Dendritic cell treated with granulocyte-macrophage colony-stimulating factor and Interleukin-4, amounts not matched to agents 40 ng/mL and 50 ng/mL, for 4 days (primary cell): ENCODE results near the gene ZNF521.

Experiments
- H3K27ac Mint-ChIP-seq: one replicate; pipeline ENCODE4 v1.8.0; 2022; ENCODE audit warnings: mild to moderate bottlenecking, mixed read lengths
- H3K27me3 Mint-ChIP-seq: one replicate; pipeline ENCODE4 v1.8.0; 2022; ENCODE audit warnings: mild to moderate bottlenecking, mixed read lengths
- H3K36me3 Mint-ChIP-seq: one replicate; pipeline ENCODE4 v1.8.0; 2022; ENCODE audit warnings: low read depth, mixed read lengths
- H3K4me1 Mint-ChIP-seq: one replicate; pipeline ENCODE4 v1.8.0; 2022; ENCODE audit warnings: low read depth, mixed read lengths
- H3K4me3 Mint-ChIP-seq: one replicate; pipeline ENCODE4 v1.8.0; 2022; ENCODE audit warnings: mild to moderate bottlenecking, moderate library complexity, mixed read lengths
- H3K9me3 Mint-ChIP-seq: one replicate; pipeline ENCODE4 v1.8.0; 2022; ENCODE audit warnings: mixed read lengths
- intact Hi-C: fragments of 100-400 bp; cut with micrococcal nuclease; formaldehyde crosslinking; loops from one replicate; pipeline ENCODE4 v1.15.0; 2022

Gene ZNF521

DNA sequence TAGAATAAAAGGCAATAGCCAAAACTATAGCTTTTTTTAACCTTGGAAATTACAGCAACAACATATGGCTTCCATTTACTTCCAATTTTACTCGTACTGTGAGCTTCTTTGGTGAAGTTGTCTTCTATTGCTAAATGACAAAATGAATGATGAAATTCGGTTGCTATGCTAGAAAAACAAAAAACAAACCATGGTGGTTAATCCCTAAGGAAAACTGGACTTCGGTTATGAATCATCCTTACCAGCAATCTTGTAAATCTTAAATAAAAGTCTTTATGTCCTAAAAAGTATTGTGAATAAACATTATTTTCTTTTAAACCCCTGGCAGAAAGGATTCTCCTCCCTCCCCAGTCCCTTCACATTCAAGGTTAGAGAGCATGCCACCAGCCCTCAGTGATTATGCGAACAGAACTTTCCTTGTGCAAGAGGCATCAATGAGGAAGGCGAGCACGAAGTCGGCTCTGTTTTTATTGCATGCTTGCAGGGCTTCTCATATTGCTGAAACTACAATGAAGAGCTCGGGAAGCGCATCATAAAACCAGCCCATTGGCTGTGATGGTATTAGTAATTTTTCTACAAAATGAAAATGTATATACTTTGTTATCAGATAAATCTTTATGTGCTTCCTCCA lies 62.9 kb downstream of the ZNF521 start:
- Mint-ChIP-seq H3K4me3 (no peak overlapping the region), H3K27me3 (no peaks in the 10 kb centered on the region), H3K4me1 (no peaks in the 10 kb centered on the region), H3K27ac (no peak overlapping the region), H3K9me3 (no peaks in the 10 kb centered on the region), H3K36me3 (no peaks in the 10 kb centered on the region)
- intact Hi-C loops, result no loop called here

DNA sequence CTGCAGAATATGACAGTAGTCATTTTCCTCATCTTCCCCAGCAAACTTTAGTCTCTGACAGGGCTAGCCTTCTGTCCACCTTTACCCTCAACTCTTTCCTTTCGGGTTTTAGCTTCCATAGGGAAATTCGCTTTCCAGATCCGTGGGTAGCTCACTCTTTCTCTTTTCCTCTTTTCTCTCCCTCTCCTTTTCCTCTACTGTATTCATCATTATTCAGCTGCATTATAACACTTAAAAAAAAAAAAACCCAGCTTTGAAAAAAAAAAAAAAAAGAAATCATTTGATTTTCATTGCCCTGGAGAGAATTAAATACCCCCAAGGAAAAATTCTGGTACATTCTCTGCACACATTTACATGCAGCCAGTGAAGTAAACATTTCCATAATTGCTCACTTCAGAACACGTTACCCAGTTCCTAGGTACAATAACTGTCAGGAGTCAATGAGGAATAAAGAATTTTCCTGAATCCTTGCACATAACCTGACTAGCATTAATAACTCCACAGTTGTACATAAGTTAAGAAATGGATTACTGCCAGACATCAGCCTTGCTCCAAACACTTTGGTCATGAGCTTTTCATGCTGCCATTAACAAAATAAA lies 63.5 kb downstream of the ZNF521 start:
- no peaks in the 10 kb centered on the region for H3K9me3 Mint-ChIP-seq
- no peak overlapping the region for H3K4me3 Mint-ChIP-seq
- no peaks in the 10 kb centered on the region for H3K4me1 Mint-ChIP-seq
- H3K27ac Mint-ChIP-seq, result no peak overlapping the region
- no peaks in the 10 kb centered on the region for H3K36me3 Mint-ChIP-seq
- intact Hi-C loops, result no loop called here
- H3K27me3 Mint-ChIP-seq, result no peaks in the 10 kb centered on the region

- Mint-ChIP-seq H3K9me3 (no peaks in the 10 kb centered on the region), H3K27ac (no peak overlapping the region), H3K36me3 (no peaks in the 10 kb centered on the region), H3K27me3 (peaks cover 3% of the 10 kb centered on the region), H3K4me3 (no peak overlapping the region), H3K4me1 (peaks cover 4% of the 10 kb centered on the region)
- intact Hi-C loops, result no loop called here
These were observed 64.9 kb downstream of the ZNF521 start for GRCh38 chr18:25287106-25287505.

DNA sequence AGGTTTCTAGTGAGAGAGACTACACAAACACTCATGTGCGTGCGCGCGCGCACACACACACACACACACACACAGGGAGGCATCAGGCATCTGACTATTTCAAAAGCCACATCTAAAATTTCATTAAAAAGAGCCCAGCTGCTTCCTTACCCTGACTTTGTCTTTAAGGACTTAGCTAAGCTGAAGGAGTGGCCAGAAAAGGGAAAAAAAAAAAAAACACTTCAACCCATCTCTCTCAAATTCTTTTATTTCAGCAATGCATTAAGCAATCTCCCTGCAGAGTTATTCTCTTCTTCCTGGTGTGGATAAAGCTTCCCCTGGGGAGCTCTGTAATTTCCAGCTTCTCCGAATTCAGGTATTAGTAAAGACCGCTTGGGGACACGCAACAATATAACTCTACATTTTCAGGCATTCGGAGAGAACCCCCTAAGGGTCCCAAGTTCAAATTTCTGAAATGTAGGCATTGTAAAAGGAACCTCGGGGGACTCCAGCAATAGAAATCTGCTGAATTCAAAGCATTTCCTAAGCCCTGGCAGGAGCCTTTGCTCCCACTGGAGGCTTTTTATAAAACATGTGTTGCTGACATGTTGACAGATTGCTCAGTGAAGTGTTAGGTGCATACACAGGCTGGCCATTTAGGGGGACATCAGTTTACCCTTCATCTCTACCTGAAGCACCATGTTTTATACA lies 67.0 kb downstream of the ZNF521 start:
- Mint-ChIP-seq H3K27me3 (peaks cover 5% of the 10 kb centered on the region), H3K9me3 (no peaks in the 10 kb centered on the region), H3K4me1 (peaks cover 7% of the 10 kb centered on the region), H3K36me3 (no peaks in the 10 kb centered on the region), H3K4me3 (no peak overlapping the region), H3K27ac (no peak overlapping the region)
- intact Hi-C loops, result no loop called here

DNA sequence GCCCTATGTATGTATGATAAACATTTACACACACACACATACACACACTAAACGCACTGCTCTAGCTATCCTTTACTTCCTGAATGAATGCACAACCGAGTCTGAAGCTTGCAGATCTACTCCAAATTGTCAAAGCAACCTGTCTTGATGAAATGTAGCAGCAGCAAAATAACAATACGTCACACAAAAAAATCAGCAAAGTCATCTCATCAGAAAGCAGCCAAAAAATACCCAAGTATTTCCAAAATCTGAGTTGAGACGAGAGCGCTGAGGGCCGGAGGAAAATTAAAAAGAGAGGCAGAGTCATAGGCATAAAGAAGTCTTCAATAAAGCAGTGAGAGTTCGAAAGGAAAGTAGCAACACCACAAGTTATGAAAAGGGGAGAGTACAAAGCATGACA lies 67.7 kb downstream of the ZNF521 start:
- Mint-ChIP-seq H3K36me3 (no peaks in the 10 kb centered on the region), H3K9me3 (no peaks in the 10 kb centered on the region), H3K27ac (no peak overlapping the region), H3K4me3 (no peak overlapping the region), H3K27me3 (peaks cover 5% of the 10 kb centered on the region), H3K4me1 (peaks cover 7% of the 10 kb centered on the region)
- intact Hi-C loops, result no loop called here

DNA sequence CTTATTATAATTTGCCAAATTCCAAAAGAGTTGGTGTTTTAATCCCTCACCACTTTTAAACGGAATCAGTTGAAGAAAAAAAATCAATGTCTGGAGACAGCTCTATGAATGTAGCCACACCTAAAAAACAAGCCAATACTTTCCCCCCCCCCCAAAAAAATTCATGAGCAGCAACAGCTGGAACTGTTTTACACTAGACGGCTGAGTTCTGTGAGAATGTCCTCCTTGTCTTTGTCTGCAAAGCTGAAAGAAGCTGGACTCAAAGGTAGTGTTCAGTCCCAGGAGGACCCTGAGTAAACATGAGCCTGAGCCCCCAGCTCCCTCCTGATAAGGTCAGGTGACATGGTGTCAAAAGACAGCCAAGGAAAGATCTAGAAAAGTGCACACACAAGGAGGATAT lies 68.2 kb downstream of the ZNF521 start:
- Mint-ChIP-seq H3K4me1 (peaks cover 7% of the 10 kb centered on the region), H3K36me3 (no peaks in the 10 kb centered on the region), H3K4me3 (no peak overlapping the region), H3K9me3 (no peaks in the 10 kb centered on the region), H3K27me3 (peaks cover 5% of the 10 kb centered on the region), H3K27ac (no peak overlapping the region)
- intact Hi-C loops, result no loop called here

DNA sequence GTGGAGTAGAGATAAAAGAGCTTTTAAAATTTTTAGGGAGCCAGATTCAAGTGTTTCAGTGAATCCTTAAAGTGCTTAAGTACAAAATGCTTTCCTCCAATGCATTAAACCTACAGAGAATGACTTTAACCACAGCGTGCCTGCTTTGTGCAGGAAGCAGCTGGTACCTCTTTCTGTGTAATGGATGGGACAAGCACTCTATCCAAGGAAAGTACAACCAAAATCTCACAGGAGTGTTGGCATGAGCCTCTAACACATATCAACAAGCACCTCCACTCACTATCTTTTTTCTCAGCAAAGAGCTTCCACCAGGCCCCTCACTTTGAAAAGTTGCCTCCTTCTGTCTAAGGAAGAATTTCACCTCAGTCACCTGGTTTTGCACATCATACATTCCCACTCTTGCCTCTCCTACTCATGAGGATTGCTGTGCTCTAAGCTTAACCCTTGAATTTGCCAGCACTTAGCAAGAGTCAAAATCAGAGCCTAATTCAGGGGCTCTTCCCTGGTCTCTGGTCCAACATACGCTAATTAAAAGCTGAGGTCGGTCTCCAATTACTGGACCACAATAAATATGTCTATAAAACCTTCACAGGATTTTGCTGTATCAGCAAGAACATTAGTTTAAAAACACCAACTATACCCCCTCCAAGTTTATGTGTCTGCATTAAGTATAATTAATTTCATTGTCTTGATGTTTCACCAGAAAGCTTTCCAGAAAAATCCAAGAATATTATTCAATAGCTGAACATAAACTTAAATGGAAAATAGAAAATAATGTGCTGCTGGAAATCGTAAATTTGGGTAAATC lies 68.9 kb downstream of the ZNF521 start:
- intact Hi-C loops, result no loop called here

DNA sequence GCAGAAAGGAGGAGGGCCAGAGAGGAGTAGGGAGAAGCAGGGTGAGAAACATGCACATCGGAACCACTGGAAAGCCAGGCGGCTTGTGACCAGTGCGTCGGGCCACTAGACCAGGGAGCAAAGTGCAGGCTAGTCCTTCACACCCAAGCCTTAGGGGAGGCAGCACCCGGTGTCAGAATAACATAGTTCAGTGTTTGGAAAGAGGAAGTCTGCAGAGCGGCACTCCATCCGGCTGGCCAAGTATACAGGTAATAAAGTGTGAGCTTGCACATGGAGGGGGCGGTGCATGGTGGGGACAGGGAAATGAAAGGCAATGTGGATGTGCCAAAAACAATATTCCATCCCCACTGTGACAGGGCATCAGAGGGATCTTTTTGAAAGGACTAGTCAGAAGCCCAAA lies 69.7 kb downstream of the ZNF521 start:
- Mint-ChIP-seq H3K27ac (no peak overlapping the region), H3K27me3 (peaks cover 5% of the 10 kb centered on the region), H3K36me3 (no peaks in the 10 kb centered on the region), H3K9me3 (no peaks in the 10 kb centered on the region), H3K4me1 (peaks cover 7% of the 10 kb centered on the region), H3K4me3 (no peak overlapping the region)
- intact Hi-C loops, result no loop called here

More for the DNA sequence above, 68.9 kb downstream of the ZNF521 start:
- peaks cover 7% of the 10 kb centered on the region for H3K4me1 Mint-ChIP-seq
- no peaks in the 10 kb centered on the region for H3K9me3 Mint-ChIP-seq
- no peak overlapping the region for H3K27ac Mint-ChIP-seq
- H3K4me3 Mint-ChIP-seq, result no peak overlapping the region
- no peaks in the 10 kb centered on the region for H3K36me3 Mint-ChIP-seq
- H3K27me3 Mint-ChIP-seq, result peaks cover 5% of the 10 kb centered on the region

- peaks cover 7% of the 10 kb centered on the region for H3K4me1 Mint-ChIP-seq
- no peak overlapping the region for H3K4me3 Mint-ChIP-seq
- H3K27me3 Mint-ChIP-seq, result peaks cover 5% of the 10 kb centered on the region
- H3K27ac Mint-ChIP-seq, result no peak overlapping the region
- intact Hi-C loops, result no loop called here
- H3K36me3 Mint-ChIP-seq, result no peaks in the 10 kb centered on the region
- H3K9me3 Mint-ChIP-seq, result no peaks in the 10 kb centered on the region
These were observed 70.4 kb downstream of the ZNF521 start for GRCh38 chr18:25281556-25281955.

DNA sequence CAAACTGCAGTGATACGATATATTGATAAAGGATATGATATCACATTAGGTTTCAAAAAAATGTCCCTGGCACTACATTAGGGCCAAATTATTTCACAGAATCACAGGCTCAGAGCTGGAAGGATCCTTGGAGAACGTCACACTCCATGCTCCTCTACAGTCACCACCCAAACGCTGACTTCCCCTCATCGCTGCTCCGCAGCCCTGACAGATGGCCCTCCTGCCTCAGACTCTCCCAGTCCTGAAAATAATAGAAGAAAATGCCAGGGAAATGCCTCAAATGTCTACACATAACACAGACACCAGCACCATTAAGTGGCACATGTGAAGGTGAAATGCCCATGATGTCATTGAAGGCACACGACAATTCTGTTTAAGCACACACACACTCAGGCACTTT lies 72.0 kb downstream of the ZNF521 start:
- Mint-ChIP-seq H3K9me3 (no peaks in the 10 kb centered on the region), H3K4me3 (no peak overlapping the region), H3K27me3 (peaks cover 5% of the 10 kb centered on the region), H3K4me1 (peaks cover 7% of the 10 kb centered on the region), H3K36me3 (no peaks in the 10 kb centered on the region), H3K27ac (no peak overlapping the region)
- intact Hi-C loops, result no loop called here

- no peaks in the 10 kb centered on the region for H3K9me3 Mint-ChIP-seq
- H3K36me3 Mint-ChIP-seq, result no peaks in the 10 kb centered on the region
- intact Hi-C loops, result no loop called here
- H3K27ac Mint-ChIP-seq, result no peak overlapping the region
- H3K27me3 Mint-ChIP-seq, result peaks cover 5% of the 10 kb centered on the region
- H3K4me3 Mint-ChIP-seq, result no peak overlapping the region
- peaks cover 7% of the 10 kb centered on the region for H3K4me1 Mint-ChIP-seq
These were observed 72.4 kb downstream of the ZNF521 start for GRCh38 chr18:25279556-25279955.

GRCh38 chr18:25279133-25279532 lies 72.8 kb downstream of the ZNF521 start:
- H3K36me3 Mint-ChIP-seq, result no peaks in the 10 kb centered on the region
- no peak overlapping the region for H3K4me3 Mint-ChIP-seq
- peaks cover 5% of the 10 kb centered on the region for H3K27me3 Mint-ChIP-seq
- H3K9me3 Mint-ChIP-seq, result no peaks in the 10 kb centered on the region
- intact Hi-C loops, result no loop called here
- no peak overlapping the region for H3K27ac Mint-ChIP-seq
- peaks cover 7% of the 10 kb centered on the region for H3K4me1 Mint-ChIP-seq

- intact Hi-C loops, result no loop called here
- Mint-ChIP-seq H3K9me3 (no peaks in the 10 kb centered on the region), H3K4me1 (peaks cover 7% of the 10 kb centered on the region), H3K27me3 (peaks cover 5% of the 10 kb centered on the region), H3K4me3 (no peak overlapping the region), H3K27ac (no peak overlapping the region), H3K36me3 (no peaks in the 10 kb centered on the region)
These were observed 73.6 kb downstream of the ZNF521 start for GRCh38 chr18:25278394-25278793.

DNA sequence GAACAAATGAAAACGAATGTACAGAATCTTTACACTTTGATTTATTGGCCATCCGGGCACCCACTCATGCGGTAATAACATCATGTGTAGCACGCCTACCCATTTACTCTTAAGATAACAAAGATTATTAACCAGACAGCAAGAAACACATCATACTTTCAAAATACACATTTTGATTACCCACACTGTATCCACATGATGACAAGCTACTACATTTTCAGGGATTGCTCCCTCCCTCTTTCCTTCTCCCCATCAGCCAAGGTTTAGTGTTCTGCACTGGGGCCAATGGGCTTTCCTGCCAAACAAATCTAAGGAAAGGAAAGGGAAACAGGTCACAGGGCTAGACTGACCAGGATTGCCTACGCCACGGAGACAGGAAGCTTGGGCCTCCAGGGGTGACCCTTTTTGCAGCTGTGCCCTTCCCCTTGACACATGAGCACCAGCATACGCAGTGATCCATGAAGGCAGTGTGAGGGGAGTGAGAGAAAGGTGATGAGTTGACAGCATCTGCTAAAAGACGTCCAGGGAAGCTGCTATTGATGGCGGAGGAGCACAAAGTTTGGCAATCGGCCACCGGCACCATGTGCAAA lies 76.5 kb downstream of the ZNF521 start:
- Mint-ChIP-seq H3K4me3 (no peak overlapping the region), H3K9me3 (no peaks in the 10 kb centered on the region), H3K27me3 (no peaks in the 10 kb centered on the region), H3K4me1 (no peaks in the 10 kb centered on the region), H3K27ac (no peak overlapping the region), H3K36me3 (no peaks in the 10 kb centered on the region)
- intact Hi-C loops, result no loop called here
